CD14-positive monocyte (primary cell): ENCODE measurements around the gene COL13A1. TPM values are rescaled to one million over a fixed set of nuclear protein-coding genes. Genes with fewer than 3 reads are reported as not detected.

Source experiments
- DNase-seq, 3 donors: peaks; one replicate each; pipeline ENCODE4 v3.0.0-alpha.2; 2011 to 2022
- H2AFZ ChIP-seq: 2 replicates; pipeline ENCODE4 v1.6.0; 2012; ENCODE audit warnings: mild to moderate bottlenecking, low read depth, low read length, inconsistent platforms; ENCODE audit not compliant: insufficient read depth, poor library complexity, severe bottlenecking
- H3K27ac ChIP-seq, 2 donors: 1 replicate in 1 of 2; 2 replicates in 1 of 2; pipeline ENCODE4 v1.5.1; 2012 to 2013; ENCODE audit warnings: low read length in 2 of 2, control low read depth in 1 of 2, inconsistent platforms in 1 of 2, low read depth in 1 of 2, mild to moderate bottlenecking in 1 of 2
- H3K27me3 ChIP-seq, 2 donors: one replicate each; pipeline versions ENCODE4 v1.6.0 to v1.6.1; 2011 to 2013; ENCODE audit warnings: low read length in 2 of 2; ENCODE audit not compliant: control insufficient read depth in 2 of 2, insufficient read depth in 2 of 2
- H3K36me3 ChIP-seq, 2 donors: replicated peaks in 1 of 2; 1 replicate in 1 of 2; 2 replicates in 1 of 2; pipeline versions ENCODE4 v1.5.1 to v1.6.1; 2012 to 2013; ENCODE audit warnings: low read length in 2 of 2, control low read depth in 1 of 2, inconsistent platforms in 1 of 2, mild to moderate bottlenecking in 1 of 2; ENCODE audit not compliant: insufficient read depth in 2 of 2, control insufficient read depth in 1 of 2
- H3K4me1 ChIP-seq, 2 donors: 1 replicate in 1 of 2; 2 replicates in 1 of 2; pipeline versions ENCODE4 v1.5.1 to v1.6.1; 2012 to 2013; ENCODE audit warnings: low read length in 2 of 2, control low read depth in 1 of 2, inconsistent platforms in 1 of 2, mild to moderate bottlenecking in 1 of 2, moderate library complexity in 1 of 2; ENCODE audit not compliant: insufficient read depth in 2 of 2, control insufficient read depth in 1 of 2
- H3K4me2 ChIP-seq: replicated peaks from 2 replicates; pipeline ENCODE3; 2012; ENCODE audit warnings: low read length, moderate library complexity, mild to moderate bottlenecking; ENCODE audit not compliant: poor library complexity, severe bottlenecking; ENCODE audit errors: extremely low read depth
- H3K4me3 ChIP-seq, 3 experiments: fragments of 200-600 bp in 1 of 3; sonication (generic) in 1 of 3; replicated peaks in 1 of 3; 1 replicate in 2 of 3; 2 replicates in 1 of 3; pipeline ENCODE4 v1.5.1; 2011 to 2013; ENCODE audit warnings: low read length in 3 of 3, mild to moderate bottlenecking in 3 of 3, control low read depth in 2 of 3, low read depth in 2 of 3, inconsistent platforms in 1 of 3, moderate library complexity in 1 of 3
- H3K79me2 ChIP-seq: 2 replicates; pipeline ENCODE4 v1.6.0; 2012; ENCODE audit warnings: mild to moderate bottlenecking, control low read depth, inconsistent platforms, low read length, moderate library complexity; ENCODE audit not compliant: insufficient read depth
- H3K9ac ChIP-seq: 2 replicates; pipeline ENCODE4 v1.6.0; 2017; ENCODE audit warnings: low read length, mild to moderate bottlenecking; ENCODE audit not compliant: insufficient read depth, poor library complexity, severe bottlenecking
- H3K9me3 ChIP-seq, 2 donors: replicated peaks in 1 of 2; 1 replicate in 1 of 2; 2 replicates in 1 of 2; pipeline versions ENCODE4 v1.5.1 to v1.6.1; 2012 to 2013; ENCODE audit warnings: low read length in 2 of 2, control low read depth in 1 of 2; ENCODE audit not compliant: control insufficient read depth in 1 of 2, insufficient read depth in 1 of 2
- H4K20me1 ChIP-seq: 2 replicates; pipeline ENCODE4 v1.6.0; 2012; ENCODE audit warnings: mild to moderate bottlenecking, low read length, control low read depth, moderate library complexity; ENCODE audit not compliant: insufficient read depth
- H3K27ac Mint-ChIP-seq, 7 donors: one replicate each; pipeline ENCODE4 v1.8.0; 2020; ENCODE audit warnings: mild to moderate bottlenecking in 7 of 7, mixed read lengths in 7 of 7, moderate library complexity in 6 of 7, inconsistent platforms in 2 of 7
- H3K27me3 Mint-ChIP-seq, 3 donors: one replicate each; pipeline ENCODE4 v1.8.0; 2021 to 2022; ENCODE audit warnings: low read depth in 3 of 3, mild to moderate bottlenecking in 3 of 3, mixed read lengths in 3 of 3, moderate library complexity in 3 of 3, inconsistent platforms in 1 of 3
- H3K36me3 Mint-ChIP-seq, 2 donors: one replicate each; pipeline ENCODE4 v1.8.0; 2020; ENCODE audit warnings: mixed read lengths in 2 of 2, inconsistent platforms in 1 of 2, mild to moderate bottlenecking in 1 of 2
- H3K4me1 Mint-ChIP-seq: one replicate; pipeline ENCODE4 v1.8.0; 2020; ENCODE audit warnings: mild to moderate bottlenecking, mixed read lengths
- H3K4me3 Mint-ChIP-seq, 2 donors: one replicate each; pipeline ENCODE4 v1.8.0; 2020; ENCODE audit warnings: mild to moderate bottlenecking in 2 of 2, mixed read lengths in 2 of 2, moderate library complexity in 1 of 2
- H3K9me3 Mint-ChIP-seq, 7 donors: one replicate each; pipeline ENCODE4 v1.8.0; 2020 to 2022; ENCODE audit warnings: mixed read lengths in 7 of 7, mild to moderate bottlenecking in 6 of 7, moderate library complexity in 6 of 7, inconsistent platforms in 2 of 7
- WGBS: methylation state at CpG from one replicate; pipeline ENCODE4 v1.1.5; 2013; ENCODE audit warnings: missing lambda C conversion rate; ENCODE audit not compliant: insufficient coverage; 5-methylcytosine and 5-hydroxymethylcytosine counted together
- intact Hi-C, 2 donors: fragments of 100-400 bp; cut with micrococcal nuclease; formaldehyde crosslinking; loops; one replicate each; pipeline versions ENCODE4 v1.15.0 to v1.15.1; 2023
- polyA plus RNA-seq, 3 donors: library from polyadenylated mRNA; depleted of rRNA in 1 of 3; unstranded in 2 of 3; stranded (reverse) in 1 of 3; fragments of 300-500 nt in 2 of 3; fragments of >200 nt in 1 of 3; fragmentation: Illumina TruSeq in 2 of 3; gene quantifications; 1 replicate in 2 of 3; 2 replicates in 1 of 3; pipeline ENCODE4 v1.2.3, GENCODE V29; 2012 to 2021
- TF ChIP-seq, protein P1 (sequence below): fragments of 200-600 bp; IDR thresholded peaks from one replicate; pipeline ENCODE4 v1.8.0; 2022; ENCODE audit warnings: antibody characterized with exemption, mild to moderate bottlenecking

Gene COL13A1
- polyA plus RNA-seq, 3 donors = not detected

DNA sequence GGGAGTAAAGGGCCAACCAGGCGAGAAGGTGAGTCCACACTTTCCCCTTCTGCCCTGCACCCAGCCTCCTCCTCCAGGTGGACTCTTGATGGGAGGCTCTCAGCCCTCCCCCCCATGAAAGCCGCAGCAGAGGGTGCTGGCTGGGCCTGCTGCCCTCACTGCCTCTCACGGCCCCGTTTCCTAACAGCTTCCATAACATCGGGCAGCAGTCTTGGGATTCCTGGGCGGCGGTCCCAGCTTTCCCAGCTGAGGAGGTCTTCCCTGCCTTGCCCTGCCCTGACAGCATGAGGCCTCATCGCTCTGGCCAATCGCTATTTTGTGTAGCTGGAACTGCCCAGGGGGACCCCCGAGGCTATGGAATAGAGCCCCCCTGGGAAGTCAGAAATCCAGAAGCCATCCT, 76.3 kb downstream of the COL13A1 start:
- Histone ChIP-seq H3K4me2 (no peak overlapping the region), H3K9me3 (no peaks in the 10 kb centered on the region), H3K36me3 (no peaks in the 10 kb centered on the region), H2AFZ (no peak overlapping the region), H3K4me1 (no peaks in the 10 kb centered on the region), H3K9ac (no peak overlapping the region), H3K27ac (no peak overlapping the region), H3K79me2 (no peaks in the 10 kb centered on the region), H3K27me3 (no peaks in the 10 kb centered on the region), H4K20me1 (no peaks in the 10 kb centered on the region), H3K4me3 (no peak overlapping the region)
- TF ChIP-seq, protein P1, sequence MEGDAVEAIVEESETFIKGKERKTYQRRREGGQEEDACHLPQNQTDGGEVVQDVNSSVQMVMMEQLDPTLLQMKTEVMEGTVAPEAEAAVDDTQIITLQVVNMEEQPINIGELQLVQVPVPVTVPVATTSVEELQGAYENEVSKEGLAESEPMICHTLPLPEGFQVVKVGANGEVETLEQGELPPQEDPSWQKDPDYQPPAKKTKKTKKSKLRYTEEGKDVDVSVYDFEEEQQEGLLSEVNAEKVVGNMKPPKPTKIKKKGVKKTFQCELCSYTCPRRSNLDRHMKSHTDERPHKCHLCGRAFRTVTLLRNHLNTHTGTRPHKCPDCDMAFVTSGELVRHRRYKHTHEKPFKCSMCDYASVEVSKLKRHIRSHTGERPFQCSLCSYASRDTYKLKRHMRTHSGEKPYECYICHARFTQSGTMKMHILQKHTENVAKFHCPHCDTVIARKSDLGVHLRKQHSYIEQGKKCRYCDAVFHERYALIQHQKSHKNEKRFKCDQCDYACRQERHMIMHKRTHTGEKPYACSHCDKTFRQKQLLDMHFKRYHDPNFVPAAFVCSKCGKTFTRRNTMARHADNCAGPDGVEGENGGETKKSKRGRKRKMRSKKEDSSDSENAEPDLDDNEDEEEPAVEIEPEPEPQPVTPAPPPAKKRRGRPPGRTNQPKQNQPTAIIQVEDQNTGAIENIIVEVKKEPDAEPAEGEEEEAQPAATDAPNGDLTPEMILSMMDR = no peak
- no peak for DNase-seq
- H3K4me3 Mint-ChIP-seq = no peak overlapping the region
- peaks cover 7 to 19% (median 9%) of the 10 kb centered on the region in 3 donors for H3K27me3 Mint-ChIP-seq
- H3K4me1 Mint-ChIP-seq = peaks cover 2% of the 10 kb centered on the region
- H3K9me3 Mint-ChIP-seq = peaks cover 0 to 2% (median 0%) of the 10 kb centered on the region in 7 donors
- intact Hi-C loops = no loop called here
- H3K36me3 Mint-ChIP-seq = no peaks in the 10 kb centered on the region
- peak overlapping the region in 1 of 7 donors; percentile 42 for H3K27ac Mint-ChIP-seq
- 90% methylated on average over 9 of the region's 10 CpGs for WGBS

DNA sequence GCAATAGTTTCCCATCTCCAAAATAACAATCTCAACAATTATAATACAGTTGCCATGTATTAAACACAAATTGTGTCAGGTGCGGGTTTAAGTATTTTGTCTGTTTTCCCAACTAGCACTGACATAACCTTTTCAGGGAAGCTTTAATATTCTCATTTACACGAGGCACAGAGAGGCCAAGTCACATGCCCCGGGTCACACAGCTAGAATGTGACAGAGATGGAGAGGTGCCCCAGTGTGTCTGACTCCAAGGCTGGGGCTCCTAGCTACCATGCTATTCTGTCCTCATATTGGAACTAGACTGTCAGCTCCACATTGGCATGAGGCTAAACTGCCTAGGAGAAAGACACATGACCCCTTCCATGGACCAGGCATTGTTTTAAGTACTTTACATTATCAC, 77.2 kb downstream of the COL13A1 start:
- Histone ChIP-seq H3K36me3 (no peaks in the 10 kb centered on the region), H3K9ac (no peak overlapping the region), H3K79me2 (no peaks in the 10 kb centered on the region), H3K4me1 (no peaks in the 10 kb centered on the region), H2AFZ (no peak overlapping the region), H3K27me3 (no peaks in the 10 kb centered on the region), H3K4me3 (no peak overlapping the region), H4K20me1 (no peaks in the 10 kb centered on the region), H3K27ac (no peak overlapping the region), H3K9me3 (no peaks in the 10 kb centered on the region), H3K4me2 (no peak overlapping the region)
- Mint-ChIP-seq H3K27ac (peak overlapping the region in 1 of 7 donors; percentile 42), H3K36me3 (no peaks in the 10 kb centered on the region), H3K27me3 (peaks cover 7 to 19% (median 12%) of the 10 kb centered on the region in 3 donors), H3K9me3 (peaks cover 0 to 2% (median 0%) of the 10 kb centered on the region in 7 donors), H3K4me3 (no peak overlapping the region), H3K4me1 (peaks cover 2% of the 10 kb centered on the region)
- WGBS = no CpG with 5 or more reads among the region's 3 CpGs
- no peak for DNase-seq
- TF ChIP-seq, protein P1 = no peak
- intact Hi-C loops = no loop called here
